ENCODE data around the gene SRGAP3.
A peak's percentile ranks its signal among the peaks of the same experiment; 100 is the strongest.

SRGAP3 gene

DNA sequence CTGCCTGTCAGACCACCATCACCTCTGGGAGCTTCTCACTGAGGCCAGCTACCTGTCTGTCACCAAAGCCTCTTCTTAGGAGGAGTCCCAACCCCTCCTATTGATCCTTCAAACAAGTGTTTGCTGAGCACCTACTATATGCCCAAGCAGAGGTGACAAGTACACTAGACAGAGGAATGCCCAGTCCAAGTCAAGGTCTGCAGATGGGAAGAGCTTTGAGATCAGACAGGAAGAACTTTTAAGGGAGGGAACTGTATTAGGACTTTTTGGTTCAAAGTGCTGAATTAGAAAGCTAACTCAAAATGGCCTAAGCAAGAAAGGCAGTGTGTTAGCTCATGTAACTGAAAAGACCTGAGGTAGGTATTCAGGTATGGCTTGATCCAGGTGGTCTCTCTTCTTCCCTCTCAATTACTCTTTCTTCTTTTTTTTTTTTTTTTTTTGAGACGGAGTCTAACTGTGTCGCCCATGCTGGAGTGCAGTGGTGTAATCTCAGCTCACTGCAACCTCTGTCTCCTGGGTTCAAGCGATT, 282.6 kb downstream of the SRGAP3 start:
- Histone ChIP-seq H3K4me1 (no peaks in the 10 kb centered on the region; the same call in 1 of the 2 replicates), H3K27me3 (ENCODE audit: low read depth) (peaks cover 15% of the 10 kb centered on the region), H3K36me3 (replicated peaks) (no peaks in the 10 kb centered on the region), H3K4me3 (no peak overlapping the region), H3K9me3 (no peaks in the 10 kb centered on the region)
- DNase-seq (ENCODE audit: low spot score in 2 of 2), result no peak
- in situ Hi-C loops (cut with MboI; ENCODE audit: low sequenced_read_pairs), result no loop called here

DNA sequence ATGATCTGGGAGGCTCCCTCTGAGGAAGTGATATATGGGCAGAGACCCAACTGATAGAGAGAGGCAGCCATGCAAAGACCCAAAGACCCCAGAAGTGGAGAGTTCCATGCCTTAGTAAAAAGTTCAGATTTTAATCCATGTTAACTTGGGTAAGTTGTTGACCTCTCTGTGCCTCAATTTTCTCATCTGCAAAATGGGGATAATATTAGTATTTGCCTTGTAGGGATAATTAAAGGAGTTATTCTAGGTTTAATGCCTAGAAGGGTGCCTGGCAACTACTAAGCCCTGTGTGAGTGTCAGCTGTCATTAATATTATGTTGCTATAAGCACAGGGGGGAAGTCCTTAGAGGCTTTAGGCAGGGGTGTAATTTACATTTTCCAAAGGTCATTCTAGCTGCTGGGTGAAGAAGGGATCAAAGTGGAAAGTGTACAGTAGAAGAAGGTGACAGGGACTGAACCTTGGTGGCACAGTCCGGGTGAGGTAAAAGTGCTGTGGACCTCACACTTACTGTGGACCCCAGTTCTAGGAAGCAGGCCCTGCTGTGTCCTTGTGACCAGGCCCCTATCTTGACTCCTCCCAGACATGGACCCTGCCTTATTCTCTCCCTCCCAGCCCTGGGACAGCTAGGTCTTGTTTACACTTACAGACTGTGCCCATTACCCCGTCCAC, 283.2 kb downstream of the SRGAP3 start:
- Histone ChIP-seq H3K4me1 (peaks cover 2% of the 10 kb centered on the region; the same call in 1 of the 2 replicates), H3K4me3 (no peak overlapping the region), H3K36me3 (replicated peaks) (no peaks in the 10 kb centered on the region), H3K9me3 (no peaks in the 10 kb centered on the region), H3K27me3 (ENCODE audit: low read depth) (peaks cover 15% of the 10 kb centered on the region)
- no peak for DNase-seq (ENCODE audit: low spot score in 2 of 2)
- in situ Hi-C loops (cut with MboI; ENCODE audit: low sequenced_read_pairs), result no loop called here

DNA sequence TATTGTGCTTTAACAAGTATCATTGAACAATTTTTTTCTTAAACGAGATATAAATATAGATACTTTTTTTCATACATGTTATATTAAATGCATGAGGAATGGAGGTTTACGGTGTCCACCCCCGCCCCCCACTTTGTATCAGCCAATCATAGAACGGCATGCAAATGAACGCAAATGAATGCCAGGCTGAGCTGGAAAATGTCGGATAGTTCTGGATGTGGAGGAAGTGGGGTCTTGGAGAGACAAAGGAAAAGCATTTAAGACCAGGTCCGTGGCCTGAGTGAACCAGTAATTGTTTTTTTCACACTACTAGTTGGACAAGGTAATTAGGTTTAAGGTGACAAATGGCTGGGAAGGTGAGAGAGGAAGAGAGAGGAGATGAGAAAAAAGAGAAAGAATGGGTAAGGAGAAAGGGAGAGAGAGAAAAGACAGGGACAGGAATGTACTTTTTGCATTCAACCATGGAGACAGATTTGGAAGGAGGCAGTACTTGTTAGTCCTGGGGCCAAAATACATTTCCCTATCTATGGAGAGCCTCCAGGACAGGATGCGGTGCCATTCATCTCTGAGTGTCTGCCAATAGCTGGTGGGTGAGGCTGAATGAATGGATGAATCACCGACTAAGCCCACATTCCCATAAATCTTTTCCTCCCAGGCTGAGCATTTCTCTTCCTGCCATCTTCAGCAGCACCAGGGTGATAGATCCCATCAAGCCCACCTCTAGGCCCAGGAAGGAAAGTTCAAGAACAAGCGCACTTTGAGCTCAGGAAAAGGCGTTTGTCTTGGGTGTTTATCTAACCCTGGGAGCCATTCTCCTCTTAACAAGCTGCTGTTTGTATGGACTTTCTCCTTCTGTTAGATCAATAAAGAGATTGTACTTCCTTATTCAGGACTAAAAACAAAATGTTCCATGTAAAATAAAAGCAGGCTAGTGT, 284.7 kb downstream of the SRGAP3 start:
- H3K4me3 ChIP-seq, result no peak overlapping the region
- in situ Hi-C loops (cut with MboI; ENCODE audit: low sequenced_read_pairs), result no loop called here
- H3K27me3 ChIP-seq (ENCODE audit: low read depth), result peaks cover 15% of the 10 kb centered on the region
- DNase-seq (ENCODE audit: low spot score in 2 of 2), result no peak
- no peaks in the 10 kb centered on the region for H3K36me3 ChIP-seq (replicated peaks)
- peaks cover 2% of the 10 kb centered on the region; the same call in 1 of the 2 replicates for H3K4me1 ChIP-seq
- no peaks in the 10 kb centered on the region for H3K9me3 ChIP-seq

DNA sequence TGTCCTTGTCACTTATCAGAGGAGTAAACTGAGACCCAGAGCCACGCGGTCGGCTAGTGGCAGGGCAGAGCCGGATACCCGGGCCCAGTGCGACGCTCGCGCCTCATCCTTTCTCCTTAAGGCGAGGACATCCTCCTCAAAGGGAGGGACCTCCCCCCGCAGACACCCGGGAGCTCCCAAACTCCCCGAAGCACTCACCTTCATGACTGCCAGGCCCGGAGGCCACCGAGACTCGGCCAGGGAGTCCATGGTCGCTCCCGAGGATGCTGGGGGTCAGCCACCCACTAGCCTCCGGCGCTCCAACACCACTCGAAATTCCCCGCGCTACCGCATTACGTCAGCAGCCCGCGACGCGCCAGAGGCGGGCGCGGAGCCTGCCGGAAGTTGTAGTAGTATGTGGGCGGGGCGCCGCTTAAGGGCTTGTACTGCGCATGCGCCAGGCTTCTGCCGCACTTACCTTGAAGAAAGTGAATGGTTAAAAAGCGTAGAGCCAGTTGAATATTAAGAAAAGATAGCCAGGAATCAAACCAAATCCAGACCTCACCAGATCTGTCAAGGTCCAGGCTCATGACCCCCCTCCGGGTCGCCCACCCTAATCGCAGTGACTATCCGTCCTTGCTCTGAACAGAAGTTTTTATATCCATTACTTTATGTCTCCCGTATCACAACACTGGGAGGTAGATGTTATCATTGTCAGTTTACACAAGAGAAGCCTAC, 286.2 kb downstream of the SRGAP3 start, which contains the start of gene RAD18:
Gene RAD18, minus strand, starts transcription at position 336 of the 717 bp plus-strand sequence. Its CDS starts 87 bp downstream, at position 249.
- Histone ChIP-seq H3K27me3 (ENCODE audit: low read depth) (peaks cover under 1% of the 10 kb centered on the region), H3K9me3 (no peaks in the 10 kb centered on the region), H3K36me3 (replicated peaks) (peaks cover 4% of the 10 kb centered on the region; the same call in 1 of the 2 replicates), H3K4me3 (peak within 1 kb of the TSS; percentile 79), H3K4me1 (peaks cover 5% of the 10 kb centered on the region; the same call in 1 of the 2 replicates)
- in situ Hi-C loops (cut with MboI; ENCODE audit: low sequenced_read_pairs), result no loop called here
- peak; percentile 87 to 95 for DNase-seq (ENCODE audit: low spot score in 2 of 2)

DNA sequence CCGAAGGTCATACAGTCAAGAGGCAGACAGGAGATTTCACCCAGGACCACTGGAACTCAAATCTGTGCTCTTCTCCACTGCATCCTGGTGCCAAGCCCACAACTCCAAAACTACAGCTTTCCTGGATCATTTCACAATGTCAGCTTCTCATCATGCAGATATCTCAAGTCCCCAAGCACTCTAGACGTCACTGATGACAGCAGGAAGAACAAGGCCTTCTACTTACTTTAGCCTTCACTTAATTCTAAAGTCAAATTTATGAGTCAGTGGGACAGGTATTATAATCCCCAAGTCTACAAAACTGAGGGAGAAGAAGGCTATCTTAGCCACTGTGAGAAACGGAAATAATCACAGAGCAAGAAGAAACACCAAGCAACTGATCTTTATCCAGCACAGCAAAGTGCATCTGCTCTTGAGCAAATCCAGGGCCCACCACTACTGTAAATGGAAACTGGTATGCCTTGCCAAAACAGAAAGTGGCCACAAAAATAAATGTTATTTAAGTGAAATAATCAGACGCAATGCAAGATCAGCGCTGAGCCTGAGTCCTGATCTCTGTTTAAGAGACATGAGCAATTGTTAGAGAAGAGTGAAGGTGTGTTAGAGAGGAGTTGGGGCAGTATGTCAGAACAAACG, 287.1 kb downstream of the SRGAP3 start:
- in situ Hi-C loops (cut with MboI; ENCODE audit: low sequenced_read_pairs), result no loop called here

DNA sequence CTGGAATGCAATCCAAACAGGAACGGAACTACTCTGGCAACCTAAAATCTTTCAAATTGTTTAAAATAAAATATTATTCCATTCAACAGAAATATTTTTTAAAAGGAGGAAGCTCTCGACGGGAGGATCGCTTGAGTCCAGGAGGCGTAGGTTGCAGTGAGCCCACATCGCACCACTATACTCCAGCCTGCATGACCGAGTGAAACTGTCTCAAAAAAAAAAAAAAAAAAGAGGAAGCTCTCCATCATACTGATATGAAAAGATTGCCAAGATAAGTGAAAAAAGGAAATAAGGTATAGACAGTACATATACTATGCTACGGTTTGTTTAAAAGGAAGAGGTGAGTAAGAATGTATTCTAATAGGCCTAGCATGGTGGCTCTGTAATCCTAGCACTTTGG, 289.8 kb downstream of the SRGAP3 start:
- in situ Hi-C loops (cut with MboI; ENCODE audit: low sequenced_read_pairs), result no loop called here
- peaks cover 23% of the 10 kb centered on the region for H3K36me3 ChIP-seq (replicated peaks)
- no peaks in the 10 kb centered on the region for H3K27me3 ChIP-seq (ENCODE audit: low read depth)
- no peak for DNase-seq (ENCODE audit: low spot score in 2 of 2)
- peaks cover 5% of the 10 kb centered on the region; the same call in 1 of the 2 replicates for H3K4me1 ChIP-seq
- H3K4me3 ChIP-seq, result no peak overlapping the region
- H3K9me3 ChIP-seq, result no peaks in the 10 kb centered on the region

More for the DNA sequence above, 287.1 kb downstream of the SRGAP3 start:
- H3K4me3 ChIP-seq, result peak overlapping the region; percentile 79
- no peaks in the 10 kb centered on the region for H3K27me3 ChIP-seq (ENCODE audit: low read depth)
- no peaks in the 10 kb centered on the region for H3K9me3 ChIP-seq
- H3K36me3 ChIP-seq (replicated peaks), result peaks cover 9% of the 10 kb centered on the region; the same call in 1 of the 2 replicates
- DNase-seq (ENCODE audit: low spot score in 2 of 2), result no peak
- H3K4me1 ChIP-seq, result peaks cover 5% of the 10 kb centered on the region; the same call in 1 of the 2 replicates

DNA sequence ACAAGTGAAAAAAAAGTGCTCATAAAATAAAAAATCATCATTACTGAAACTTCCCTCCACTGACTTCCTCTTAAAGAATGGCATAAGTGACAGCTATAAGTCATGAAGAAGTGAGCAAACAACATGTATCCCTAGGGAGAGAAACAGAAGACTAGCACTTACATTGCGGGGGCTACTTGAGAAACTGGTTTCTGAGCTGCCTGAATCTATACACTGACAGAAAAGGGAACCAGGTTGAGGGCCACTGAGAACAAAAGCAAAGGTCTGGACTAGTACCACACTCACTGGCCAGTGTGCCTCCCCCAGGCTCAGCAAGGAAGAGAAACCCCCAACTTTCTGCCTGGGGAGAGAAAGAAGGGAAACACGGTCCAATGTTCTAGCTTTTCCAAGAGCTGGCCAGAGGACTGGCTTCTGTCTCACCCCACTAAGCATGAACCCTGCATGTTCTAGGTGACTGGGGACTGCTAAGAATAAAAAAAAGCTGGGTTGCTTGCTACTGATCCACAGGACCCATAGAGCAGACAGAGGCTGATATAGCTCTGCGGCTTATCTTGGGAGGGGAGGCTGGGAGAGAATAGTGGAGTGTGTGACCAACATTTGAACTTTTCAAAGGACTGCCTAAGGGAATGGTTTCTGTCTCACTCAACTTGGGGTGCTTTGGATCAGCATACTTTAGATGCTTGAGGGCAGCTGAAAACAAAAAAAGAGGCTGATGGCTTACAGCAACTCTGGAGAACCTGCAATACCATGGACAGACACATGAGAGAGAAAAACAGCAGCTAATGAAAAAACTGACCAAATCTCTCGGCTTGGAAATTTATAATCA, 294.3 kb downstream of the SRGAP3 start:
- peaks cover 2% of the 10 kb centered on the region; the same call in 1 of the 2 replicates for H3K4me1 ChIP-seq
- in situ Hi-C loops (cut with MboI; ENCODE audit: low sequenced_read_pairs), result no loop called here
- no peaks in the 10 kb centered on the region for H3K27me3 ChIP-seq (ENCODE audit: low read depth)
- DNase-seq (ENCODE audit: low spot score in 2 of 2), result no peak
- H3K4me3 ChIP-seq, result no peak overlapping the region
- H3K9me3 ChIP-seq, result no peaks in the 10 kb centered on the region
- peaks cover 28% of the 10 kb centered on the region for H3K36me3 ChIP-seq (replicated peaks)

DNA sequence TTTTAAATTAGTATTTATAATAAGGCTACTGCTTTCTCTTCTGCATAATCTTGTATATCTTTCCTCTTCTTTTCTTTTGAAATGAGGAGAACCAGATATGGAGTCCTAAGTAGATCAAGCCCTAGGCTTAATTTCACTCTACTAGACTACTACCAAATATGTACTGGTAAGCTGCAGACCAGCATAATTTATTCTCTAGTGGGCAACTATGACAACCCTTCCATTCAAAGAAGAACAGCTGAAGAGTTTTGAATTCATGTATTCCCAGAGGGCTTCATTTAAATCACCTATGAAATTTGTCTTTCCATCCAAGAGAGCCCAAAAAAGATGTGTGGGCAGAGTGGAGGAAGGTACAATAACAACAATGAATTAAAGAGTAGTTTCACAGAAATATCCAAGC, 296.1 kb downstream of the SRGAP3 start:
- Histone ChIP-seq H3K4me3 (no peak overlapping the region), H3K4me1 (no peaks in the 10 kb centered on the region), H3K9me3 (no peaks in the 10 kb centered on the region), H3K27me3 (ENCODE audit: low read depth) (no peaks in the 10 kb centered on the region), H3K36me3 (replicated peaks) (peaks cover 25% of the 10 kb centered on the region)
- no peak for DNase-seq (ENCODE audit: low spot score in 2 of 2)
- in situ Hi-C loops (cut with MboI; ENCODE audit: low sequenced_read_pairs), result no loop called here

DNA sequence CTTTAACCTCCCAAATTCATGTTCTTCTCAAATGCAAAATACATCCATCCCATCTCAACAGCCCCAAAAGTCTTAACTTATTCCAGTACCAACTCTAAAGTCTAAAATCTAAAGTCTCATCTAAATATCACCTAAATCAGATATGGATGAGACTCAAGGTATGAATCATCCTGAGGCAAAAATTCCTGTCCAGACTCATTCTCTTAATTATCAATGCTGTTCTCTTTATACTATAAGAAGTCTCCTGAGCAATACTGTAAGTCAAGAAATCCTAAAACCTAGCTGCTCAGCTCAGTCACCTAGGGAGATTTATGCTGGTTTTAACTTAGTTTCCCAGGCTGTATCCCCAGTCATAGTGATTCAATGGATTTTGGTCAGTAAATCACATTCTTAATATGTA, 297.3 kb downstream of the SRGAP3 start:
- in situ Hi-C loops (cut with MboI; ENCODE audit: low sequenced_read_pairs), result no loop called here
- no peaks in the 10 kb centered on the region for H3K27me3 ChIP-seq (ENCODE audit: low read depth)
- no peaks in the 10 kb centered on the region for H3K9me3 ChIP-seq
- no peaks in the 10 kb centered on the region for H3K4me1 ChIP-seq
- no peak for DNase-seq (ENCODE audit: low spot score in 2 of 2)
- peaks cover 25% of the 10 kb centered on the region for H3K36me3 ChIP-seq (replicated peaks)
- H3K4me3 ChIP-seq, result no peak overlapping the region

DNA sequence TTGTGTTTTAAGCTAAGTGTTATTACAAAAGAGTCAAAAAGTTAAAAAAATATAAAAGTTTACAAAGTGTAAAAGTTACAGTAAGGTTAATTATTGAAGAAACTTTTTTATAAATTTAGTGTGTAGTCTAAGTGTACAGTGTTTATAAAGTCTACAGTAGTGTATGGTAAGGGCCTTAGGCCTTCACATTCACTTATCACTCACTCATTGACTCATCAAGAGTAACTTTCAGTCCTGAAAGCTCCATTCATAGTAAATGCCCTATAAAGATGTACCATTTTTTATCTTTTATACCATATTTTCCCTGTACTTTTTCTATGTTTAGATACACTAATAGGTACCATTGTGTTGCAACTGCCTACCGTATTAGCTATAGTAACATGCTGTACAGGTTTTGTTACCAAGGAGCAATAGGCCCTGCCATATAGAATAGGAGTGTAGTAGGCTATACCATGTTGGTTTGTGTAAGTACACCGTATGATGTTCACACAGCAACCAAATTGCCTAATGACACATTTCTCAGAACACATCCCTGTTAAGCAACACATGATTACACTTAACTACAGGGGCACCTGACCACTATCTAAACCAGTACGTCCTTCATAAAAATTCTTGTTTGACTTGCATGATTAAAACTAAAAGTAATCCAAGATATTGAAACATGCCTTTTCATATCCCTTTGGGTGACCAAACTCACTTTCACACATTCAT, 303.4 kb downstream of the SRGAP3 start:
- no peak for DNase-seq (ENCODE audit: low spot score in 2 of 2)
- in situ Hi-C loops (cut with MboI; ENCODE audit: low sequenced_read_pairs), result no loop called here
- Histone ChIP-seq H3K4me3 (no peak overlapping the region), H3K27me3 (ENCODE audit: low read depth) (no peaks in the 10 kb centered on the region), H3K9me3 (0 out of 2 replicates have a peak, but pooled peaks cover 3% of the 10 kb centered on the region), H3K4me1 (no peaks in the 10 kb centered on the region), H3K36me3 (replicated peaks) (peaks cover 59% of the 10 kb centered on the region)

DNA sequence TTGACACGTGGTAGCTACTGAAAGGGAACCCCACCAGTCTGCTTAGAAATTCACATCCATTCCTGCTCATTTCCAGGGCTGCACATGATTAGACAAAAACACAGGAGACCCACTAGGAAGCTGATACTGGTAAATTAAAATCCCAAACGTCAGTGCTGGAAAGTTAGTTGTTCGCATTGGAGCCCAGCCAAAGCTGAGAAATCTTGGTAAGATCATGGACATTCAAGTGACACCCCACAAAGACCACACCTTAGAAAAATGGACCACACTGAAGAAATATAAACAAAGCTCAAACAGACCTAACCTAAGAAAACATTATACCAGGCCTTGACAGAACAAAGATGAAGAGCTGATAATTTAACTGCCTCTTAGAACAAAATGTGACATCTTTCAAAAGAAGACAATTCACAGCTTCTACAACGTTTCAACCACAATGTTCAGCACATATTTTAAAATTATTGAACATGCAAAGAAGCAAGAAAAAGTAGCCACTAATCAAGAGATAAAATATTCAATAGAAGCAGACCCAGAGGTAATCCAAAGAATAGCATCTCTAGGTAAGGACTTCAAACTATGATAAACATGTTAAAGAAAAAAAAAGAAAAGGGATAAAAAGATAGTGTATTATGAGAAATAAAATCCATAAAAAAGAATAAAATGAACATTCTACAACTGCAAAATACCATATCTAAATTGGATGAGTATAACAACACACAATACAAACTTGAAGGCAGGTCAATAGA, 306.5 kb downstream of the SRGAP3 start:
- Histone ChIP-seq H3K27me3 (ENCODE audit: low read depth) (no peaks in the 10 kb centered on the region), H3K4me3 (no peak overlapping the region), H3K9me3 (0 out of 2 replicates have a peak, but pooled peaks cover 3% of the 10 kb centered on the region), H3K4me1 (no peaks in the 10 kb centered on the region), H3K36me3 (replicated peaks) (peaks cover 71% of the 10 kb centered on the region)
- in situ Hi-C loops (cut with MboI; ENCODE audit: low sequenced_read_pairs), result no loop called here
- DNase-seq (ENCODE audit: low spot score in 2 of 2), result no peak
